ENCODE results near the gene TRAIP.

The TRAIP gene

GRCh38 chr3:49812916-49813496, 43.4 kb downstream of the TRAIP start:
- H3K9me3 ChIP-seq (ENCODE audit: insufficient read depth, low read depth, low read length), result no peaks in the 10 kb centered on the region
- peaks cover 67% of the 10 kb centered on the region for H3K4me1 ChIP-seq (ENCODE audit: insufficient read depth, low read length, poor library complexity, severe bottlenecking)
- H2AFZ ChIP-seq (ENCODE audit: low read length), result no peak overlapping the region
- peak overlapping the region; percentile 79 for H3K4me3 ChIP-seq (ENCODE audit: low read length, poor library complexity, severe bottlenecking)
- no peaks in the 10 kb centered on the region for H3K27me3 ChIP-seq (ENCODE audit: insufficient read depth, low read length, poor library complexity, severe bottlenecking)
- peak overlapping the region; percentile 95 for H3K4me2 ChIP-seq (ENCODE audit: low read depth, low read length, poor library complexity, severe bottlenecking)
- peaks cover 38% of the 10 kb centered on the region for H3K79me2 ChIP-seq (ENCODE audit: insufficient read depth, low read length)
- no peaks in the 10 kb centered on the region for H3K9me2 ChIP-seq (replicated peaks; ENCODE audit: low read depth, low read length)
- peak overlapping the region; percentile 89 for H3K9ac ChIP-seq (ENCODE audit: low read depth, low read length, poor library complexity, severe bottlenecking)
- H3K36me3 ChIP-seq (ENCODE audit: insufficient read depth, low read length), result no peaks in the 10 kb centered on the region
- H4K20me1 ChIP-seq (ENCODE audit: insufficient read depth, low read length, poor library complexity, severe bottlenecking), result no peaks in the 10 kb centered on the region
- no peak for TF ChIP-seq CTCF (conservative IDR thresholded peaks at IDR 0.05; ENCODE audit: low read length)
- no peak for TF ChIP-seq EZH2phosphoT487 (IDR thresholded peaks at IDR 0.05; ENCODE audit: borderline replicate concordance)
- no peaks in the 10 kb centered on the region for H3F3A ChIP-seq (ENCODE audit: low read depth)

- peak overlapping the region; percentile 99 for H3K9ac ChIP-seq (ENCODE audit: low read depth, low read length, poor library complexity, severe bottlenecking)
- H3K27me3 ChIP-seq (ENCODE audit: insufficient read depth, low read length, poor library complexity, severe bottlenecking), result no peaks in the 10 kb centered on the region
- H3K9me3 ChIP-seq (ENCODE audit: insufficient read depth, low read depth, low read length), result no peaks in the 10 kb centered on the region
- H3K4me2 ChIP-seq (ENCODE audit: low read depth, low read length, poor library complexity, severe bottlenecking), result peak overlapping the region; percentile 94
- TF ChIP-seq CTCF (conservative IDR thresholded peaks at IDR 0.05; ENCODE audit: low read length), result no peak
- TF ChIP-seq EZH2phosphoT487 (IDR thresholded peaks at IDR 0.05; ENCODE audit: borderline replicate concordance), result no peak
- no peaks in the 10 kb centered on the region for H3K36me3 ChIP-seq (ENCODE audit: insufficient read depth, low read length)
- H3K79me2 ChIP-seq (ENCODE audit: insufficient read depth, low read length), result peaks cover 52% of the 10 kb centered on the region
- peaks cover 4% of the 10 kb centered on the region for H4K20me1 ChIP-seq (ENCODE audit: insufficient read depth, low read length, poor library complexity, severe bottlenecking)
- H3K4me1 ChIP-seq (ENCODE audit: insufficient read depth, low read length, poor library complexity, severe bottlenecking), result peaks cover 81% of the 10 kb centered on the region
- H3K9me2 ChIP-seq (replicated peaks; ENCODE audit: low read depth, low read length), result no peaks in the 10 kb centered on the region
- peaks cover 9% of the 10 kb centered on the region for H3F3A ChIP-seq (ENCODE audit: low read depth)
- peak overlapping the region; percentile 88 for H3K4me3 ChIP-seq (ENCODE audit: low read length, poor library complexity, severe bottlenecking)
- H2AFZ ChIP-seq (ENCODE audit: low read length), result no peak overlapping the region
Measured at GRCh38 chr3:49807431-49808114, 48.8 kb downstream of the TRAIP start.

- peaks cover 45% of the 10 kb centered on the region for H3K79me2 ChIP-seq (ENCODE audit: insufficient read depth, low read length)
- H3K4me2 ChIP-seq (ENCODE audit: low read depth, low read length, poor library complexity, severe bottlenecking), result peak overlapping the region; percentile 94
- H3K9me3 ChIP-seq (ENCODE audit: insufficient read depth, low read depth, low read length), result no peaks in the 10 kb centered on the region
- no peaks in the 10 kb centered on the region for H3K9me2 ChIP-seq (replicated peaks; ENCODE audit: low read depth, low read length)
- H2AFZ ChIP-seq (ENCODE audit: low read length), result no peak overlapping the region
- H3K36me3 ChIP-seq (ENCODE audit: insufficient read depth, low read length), result no peaks in the 10 kb centered on the region
- peaks cover 73% of the 10 kb centered on the region for H3K4me1 ChIP-seq (ENCODE audit: insufficient read depth, low read length, poor library complexity, severe bottlenecking)
- peak overlapping the region; percentile 99 for H3K9ac ChIP-seq (ENCODE audit: low read depth, low read length, poor library complexity, severe bottlenecking)
- peaks cover 9% of the 10 kb centered on the region for H3F3A ChIP-seq (ENCODE audit: low read depth)
- peaks cover 4% of the 10 kb centered on the region for H4K20me1 ChIP-seq (ENCODE audit: insufficient read depth, low read length, poor library complexity, severe bottlenecking)
- H3K27me3 ChIP-seq (ENCODE audit: insufficient read depth, low read length, poor library complexity, severe bottlenecking), result no peaks in the 10 kb centered on the region
- TF ChIP-seq EZH2phosphoT487 (IDR thresholded peaks at IDR 0.05; ENCODE audit: borderline replicate concordance) (no peak), CTCF (conservative IDR thresholded peaks at IDR 0.05; ENCODE audit: low read length) (no peak)
- H3K4me3 ChIP-seq (ENCODE audit: low read length, poor library complexity, severe bottlenecking), result peak overlapping the region; percentile 88
Measured at GRCh38 chr3:49806850-49807249, 49.5 kb downstream of the TRAIP start.
